HPDE6-E6E7 (cell line): ENCODE measurements around the gene OCA2.

Source experiments
- DNase-seq: peaks from one replicate; pipeline ENCODE4 v3.0.0; 2011; ENCODE audit warnings: missing footprints; ENCODE audit errors: extremely low spot score

OCA2 gene

GRCh38 chr15:27847775-27848710, 251.1 kb downstream of the OCA2 start:
- no peak for DNase-seq

- DNase-seq, result no peak
Measured at GRCh38 chr15:27846722-27847395, 252.3 kb downstream of the OCA2 start.

GRCh38 chr15:27845535-27846369, 253.4 kb downstream of the OCA2 start:
- no peak for DNase-seq

GRCh38 chr15:27844018-27844666, 255.0 kb downstream of the OCA2 start:
- DNase-seq, result peak; percentile 32

GRCh38 chr15:27843146-27843545, 256.0 kb downstream of the OCA2 start:
- no peak for DNase-seq

- DNase-seq, result no peak
Measured at GRCh38 chr15:27842526-27842925, 256.6 kb downstream of the OCA2 start.

GRCh38 chr15:27835233-27835939, 263.7 kb downstream of the OCA2 start:
- no peak for DNase-seq

- DNase-seq, result no peak
Measured at GRCh38 chr15:27834684-27835083, 264.4 kb downstream of the OCA2 start.

GRCh38 chr15:27833974-27834373, 265.1 kb downstream of the OCA2 start:
- no peak for DNase-seq

GRCh38 chr15:27833178-27833577, 265.9 kb downstream of the OCA2 start:
- no peak for DNase-seq

- DNase-seq, result no peak
Measured at GRCh38 chr15:27832237-27832596, 266.9 kb downstream of the OCA2 start.

- DNase-seq, result no peak
Measured at GRCh38 chr15:27831384-27832236, 267.5 kb downstream of the OCA2 start.

- no peak for DNase-seq
Measured at GRCh38 chr15:27828746-27829145, 270.4 kb downstream of the OCA2 start.

- DNase-seq, result no peak
Measured at GRCh38 chr15:27826902-27827714, 272.0 kb downstream of the OCA2 start.

GRCh38 chr15:27826411-27826810, 272.7 kb downstream of the OCA2 start:
- no peak for DNase-seq

- no peak for DNase-seq
Measured at GRCh38 chr15:27824841-27825422, 274.2 kb downstream of the OCA2 start.

- DNase-seq, result no peak
Measured at GRCh38 chr15:27821273-27821672, 277.8 kb downstream of the OCA2 start.

- DNase-seq, result no peak
Measured at GRCh38 chr15:27820722-27821121, 278.4 kb downstream of the OCA2 start.

GRCh38 chr15:27820232-27820631, 278.9 kb downstream of the OCA2 start:
- DNase-seq, result no peak
